Breast epithelium (tissue), 3 donors: ENCODE measurements around the gene SOD2.

Source experiments
- POLR2A ChIP-seq: fragments of 450-650 bp; IDR thresholded peaks from one replicate; pipeline ENCODE4 v1.6.1; 2016; ENCODE audit warnings: antibody characterized with exemption, mild to moderate bottlenecking, moderate library complexity
- TF ChIP-seq, protein P1 (sequence below), 3 donors: fragments of 450-650 bp; IDR thresholded peaks; one replicate each; pipeline ENCODE4 v1.5.1; 2016 to 2017; ENCODE audit warnings: antibody characterized with exemption in 3 of 3, mild to moderate bottlenecking in 3 of 3, moderate library complexity in 3 of 3

DNA sequence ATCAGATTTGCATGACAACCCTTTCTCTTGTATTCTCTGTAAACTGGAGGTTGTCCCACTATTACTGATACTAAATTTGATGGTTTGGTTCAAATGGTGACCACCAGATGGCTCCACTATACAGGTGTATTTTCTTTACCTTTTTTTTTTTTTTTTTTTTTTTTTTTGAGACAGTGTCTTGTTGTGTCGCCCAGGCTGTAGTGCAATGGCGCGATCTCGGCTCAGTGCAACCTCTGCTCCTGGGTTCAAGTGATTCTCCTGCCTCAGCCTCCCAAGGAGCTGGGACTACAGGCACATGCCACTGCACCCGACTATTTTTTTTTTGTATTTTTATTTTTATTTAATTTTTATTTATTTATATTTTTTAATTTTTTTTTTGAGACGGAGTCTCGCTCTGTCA, 27.7 kb upstream of the SOD2 start:
- TF ChIP-seq, protein P1, sequence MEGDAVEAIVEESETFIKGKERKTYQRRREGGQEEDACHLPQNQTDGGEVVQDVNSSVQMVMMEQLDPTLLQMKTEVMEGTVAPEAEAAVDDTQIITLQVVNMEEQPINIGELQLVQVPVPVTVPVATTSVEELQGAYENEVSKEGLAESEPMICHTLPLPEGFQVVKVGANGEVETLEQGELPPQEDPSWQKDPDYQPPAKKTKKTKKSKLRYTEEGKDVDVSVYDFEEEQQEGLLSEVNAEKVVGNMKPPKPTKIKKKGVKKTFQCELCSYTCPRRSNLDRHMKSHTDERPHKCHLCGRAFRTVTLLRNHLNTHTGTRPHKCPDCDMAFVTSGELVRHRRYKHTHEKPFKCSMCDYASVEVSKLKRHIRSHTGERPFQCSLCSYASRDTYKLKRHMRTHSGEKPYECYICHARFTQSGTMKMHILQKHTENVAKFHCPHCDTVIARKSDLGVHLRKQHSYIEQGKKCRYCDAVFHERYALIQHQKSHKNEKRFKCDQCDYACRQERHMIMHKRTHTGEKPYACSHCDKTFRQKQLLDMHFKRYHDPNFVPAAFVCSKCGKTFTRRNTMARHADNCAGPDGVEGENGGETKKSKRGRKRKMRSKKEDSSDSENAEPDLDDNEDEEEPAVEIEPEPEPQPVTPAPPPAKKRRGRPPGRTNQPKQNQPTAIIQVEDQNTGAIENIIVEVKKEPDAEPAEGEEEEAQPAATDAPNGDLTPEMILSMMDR (IDR thresholded peaks at IDR 0.05), result peak in 2 of 3 donors; percentile 26 to 49
- no peak for TF ChIP-seq POLR2A
